HG02884 (cell line): ENCODE measurements around the gene FXYD6.

Experiments
- ATAC-seq: cut with Tn5 transposase; IDR thresholded peaks from one replicate; pipeline ENCODE4 v1.9.1; 2021; ENCODE audit warnings: mild to moderate bottlenecking, moderate library complexity; ENCODE audit not compliant: unreplicated experiment

FXYD6 gene

DNA sequence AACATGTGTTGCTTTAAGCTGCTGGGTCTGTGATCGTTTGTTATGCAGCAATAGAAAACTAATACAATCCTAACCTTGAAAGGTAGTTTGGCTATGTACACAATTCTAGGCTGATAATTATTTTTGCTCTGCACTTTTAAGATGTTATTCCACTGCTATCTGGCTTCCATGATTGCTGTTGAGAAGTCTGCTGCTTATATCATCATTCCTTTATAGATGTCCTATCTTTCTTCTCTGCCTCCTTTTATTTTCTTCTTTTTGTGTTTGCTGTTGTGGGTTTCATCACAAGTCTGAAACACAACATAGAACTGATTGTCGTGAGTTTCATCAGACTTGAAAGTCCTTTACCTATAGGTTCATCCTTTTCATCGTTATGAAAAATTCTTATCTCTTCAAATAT is 24.1 kb downstream of the FXYD6 start:
- no peak for ATAC-seq

DNA sequence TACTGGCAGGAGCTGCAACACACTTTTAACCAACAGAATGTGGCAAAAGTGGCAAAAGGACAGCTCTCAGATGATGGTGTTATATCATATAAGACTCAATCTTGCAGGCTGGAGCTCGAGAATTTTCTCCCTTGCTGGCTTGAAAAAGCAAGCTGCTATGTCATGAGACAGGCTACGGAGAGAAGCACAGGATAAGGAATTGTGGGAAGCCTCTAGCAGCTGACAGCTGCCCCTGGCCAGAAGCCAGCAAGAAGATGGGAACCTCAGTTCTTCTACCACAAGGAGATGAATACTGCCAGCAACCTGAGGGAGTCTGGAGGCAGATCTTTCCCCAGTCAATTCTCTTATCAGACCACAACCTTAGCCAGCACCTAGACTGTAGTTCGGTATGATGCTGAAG is 24.6 kb downstream of the FXYD6 start:
- no peak for ATAC-seq

DNA sequence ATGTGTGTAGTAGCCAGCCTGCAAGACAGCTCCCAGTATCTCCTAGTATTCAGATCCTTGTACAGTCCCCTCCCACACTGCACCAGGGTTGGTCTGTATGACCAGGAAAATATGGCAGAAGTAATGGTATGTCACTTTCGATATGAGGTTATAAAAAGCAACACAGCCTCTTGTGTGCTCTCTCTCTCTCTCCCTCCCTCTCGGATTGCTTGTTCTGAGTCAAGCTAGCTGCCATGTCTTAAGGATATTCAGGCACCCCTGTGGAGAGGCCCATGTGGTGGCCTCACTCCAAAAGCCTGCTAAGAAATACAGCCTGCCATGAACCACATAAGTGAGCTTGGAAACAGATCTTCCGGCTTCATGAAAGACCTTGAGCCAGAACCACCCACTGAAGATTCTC is 25.4 kb downstream of the FXYD6 start:
- ATAC-seq, result no peak

DNA sequence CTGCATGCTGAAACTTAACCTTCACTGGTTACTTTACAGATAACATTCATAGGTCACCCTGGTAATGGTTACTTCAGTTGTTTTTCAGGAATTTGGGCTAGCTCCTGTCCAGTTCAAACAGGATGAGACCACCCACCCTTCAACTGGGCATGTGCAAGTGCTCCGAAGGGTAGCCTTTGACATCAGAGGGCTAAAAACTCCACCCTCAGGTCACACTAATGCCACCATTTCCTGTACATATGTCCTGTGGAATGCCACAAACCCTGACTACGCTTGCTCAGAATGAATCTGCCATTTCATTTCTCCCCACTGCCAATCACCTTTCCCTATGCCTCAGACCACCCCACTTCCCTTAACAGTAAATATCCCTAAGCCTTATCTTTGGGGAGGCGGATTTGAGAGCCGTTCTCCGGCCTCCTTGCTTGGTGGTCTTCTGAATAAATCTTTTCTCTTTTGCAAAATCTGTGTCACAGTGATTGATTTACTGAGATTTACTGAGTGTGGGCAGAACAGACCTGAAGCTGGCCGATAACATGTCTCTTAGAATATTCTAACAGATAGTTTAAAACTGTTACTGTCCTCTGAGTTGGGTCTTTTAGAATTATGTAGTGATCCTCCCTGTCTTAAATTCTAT is 26.6 kb downstream of the FXYD6 start:
- no peak for ATAC-seq

DNA sequence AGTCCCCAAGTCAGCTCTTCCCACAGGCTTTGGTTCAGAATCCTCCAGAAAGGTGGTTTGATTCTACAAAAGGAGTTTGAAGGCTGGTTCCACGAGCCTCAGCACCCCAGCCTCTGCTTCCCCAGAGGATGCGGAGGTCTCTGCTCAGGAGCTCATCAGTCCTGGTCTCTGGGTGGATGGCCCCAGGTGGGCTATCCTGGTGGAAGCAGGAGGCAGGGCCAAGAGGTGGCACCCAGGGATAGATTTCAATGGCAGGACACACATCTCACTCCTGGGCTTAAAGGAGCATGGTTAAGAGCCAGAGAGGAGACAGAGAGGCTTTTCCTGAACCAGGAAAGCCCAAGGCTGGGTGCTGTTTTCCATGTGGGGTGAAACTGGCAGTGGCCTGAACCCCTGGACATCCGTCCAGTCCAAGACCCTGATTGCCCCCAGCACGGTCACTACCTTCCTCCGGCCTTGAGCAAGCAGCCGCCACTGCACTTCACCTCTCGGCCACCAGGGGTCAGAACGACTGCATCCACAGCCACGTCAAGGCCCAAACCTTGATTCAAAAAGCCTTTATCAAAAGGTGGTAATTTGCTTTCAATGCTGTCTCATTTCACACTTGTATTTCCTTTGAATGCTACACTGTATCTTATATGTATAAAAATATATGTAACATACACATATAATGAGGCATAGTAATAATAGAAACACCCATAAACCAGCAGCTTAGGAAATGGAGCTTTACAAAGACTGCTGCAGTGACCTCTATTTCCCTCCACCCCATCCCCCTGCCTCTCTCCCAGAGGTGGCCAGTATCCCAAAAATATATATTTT is 32.6 kb downstream of the FXYD6 start:
- no peak for ATAC-seq

DNA sequence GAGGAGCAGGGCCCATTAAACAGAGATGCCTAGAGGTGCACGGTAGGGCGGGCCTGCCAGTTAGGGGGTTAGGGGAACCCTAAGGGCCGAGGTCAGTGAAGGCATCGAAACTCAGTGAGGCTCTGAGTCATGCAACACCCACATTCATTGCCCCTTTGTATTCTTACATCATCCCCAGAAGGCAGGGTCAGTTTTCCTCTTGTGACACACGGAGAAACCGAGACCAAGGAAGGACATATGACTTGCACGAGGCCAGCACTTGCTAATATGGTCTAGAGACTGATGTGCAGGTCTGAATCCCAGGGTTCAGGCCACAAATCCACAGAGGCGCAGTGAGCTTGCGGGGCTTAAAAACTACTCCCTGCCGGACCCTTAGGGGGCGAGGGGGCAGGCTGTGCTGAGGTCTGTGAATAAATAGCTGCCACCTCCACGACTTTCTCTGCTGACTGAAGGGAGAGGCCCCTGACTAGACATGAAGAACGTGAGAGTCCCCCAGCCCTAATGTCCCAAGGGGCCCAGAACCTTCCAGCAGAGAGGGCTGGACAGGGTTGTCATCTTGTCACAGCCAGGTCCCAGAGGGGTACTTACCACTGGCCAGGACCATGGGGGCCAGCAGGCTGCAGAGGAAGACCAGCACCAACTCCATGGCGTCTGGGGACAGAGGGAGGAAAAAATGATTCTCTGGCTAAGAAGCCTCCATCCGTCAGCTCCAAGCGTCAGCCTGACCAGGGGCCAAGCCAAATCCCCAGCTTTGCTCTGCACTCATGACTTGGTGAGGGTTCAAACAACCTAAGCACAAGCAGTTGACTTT is 34.1 kb downstream of the FXYD6 start:
- no peak for ATAC-seq

DNA sequence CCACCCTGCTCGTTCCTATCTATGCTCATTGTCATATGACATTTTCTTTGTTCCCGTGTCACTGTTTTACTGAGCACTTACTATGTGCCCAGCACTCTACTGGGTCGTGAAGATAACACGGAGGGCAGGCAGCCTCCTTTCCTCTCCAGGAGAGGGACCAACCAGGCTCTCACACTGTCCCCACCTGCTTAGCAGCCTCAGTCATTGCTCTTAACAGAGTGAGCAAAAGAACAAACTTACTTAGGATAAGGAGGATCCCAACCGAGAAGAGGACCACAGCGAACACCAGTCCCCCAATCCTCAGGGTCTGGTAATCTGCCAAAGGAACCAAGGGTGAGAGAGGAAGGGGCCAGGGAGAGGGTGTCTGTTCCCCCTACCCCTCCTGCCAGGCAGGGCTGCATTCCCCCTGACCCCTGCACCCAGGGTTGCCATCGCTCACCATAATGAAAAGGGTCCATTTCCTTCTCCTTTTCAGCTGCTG is 34.9 kb downstream of the FXYD6 start:
- ATAC-seq, result no peak

DNA sequence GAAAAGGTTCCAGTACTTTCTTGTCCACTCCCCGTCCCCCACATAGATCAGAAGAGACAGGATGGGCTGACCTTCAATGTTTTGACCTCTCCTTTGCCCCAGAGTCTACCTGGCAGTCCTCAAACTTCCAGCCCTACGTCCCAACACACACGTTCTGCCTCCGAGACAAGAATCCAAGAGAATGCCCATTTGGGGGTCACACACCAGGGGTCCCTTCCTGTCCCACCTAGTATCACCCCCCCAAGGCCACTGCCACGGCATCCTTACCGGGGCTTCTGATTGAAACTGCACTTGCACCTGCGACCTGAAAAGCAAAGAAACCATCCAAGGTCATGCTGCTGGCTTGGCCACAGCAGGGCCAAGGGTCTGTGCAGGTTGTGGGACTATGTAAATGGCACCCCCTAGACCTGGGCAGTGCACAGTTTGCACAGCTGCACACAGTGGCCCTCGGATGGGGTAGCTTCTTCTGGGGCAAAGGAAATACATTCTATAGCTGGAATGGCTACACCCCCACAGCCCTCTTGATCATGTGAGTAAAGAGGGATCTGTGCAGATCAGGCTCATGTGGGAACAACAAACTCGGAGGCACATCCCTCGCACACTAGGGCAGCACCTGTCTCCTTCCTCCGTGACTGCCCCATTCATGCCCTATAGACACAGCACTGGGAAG is 35.4 kb downstream of the FXYD6 start:
- ATAC-seq, result no peak

DNA sequence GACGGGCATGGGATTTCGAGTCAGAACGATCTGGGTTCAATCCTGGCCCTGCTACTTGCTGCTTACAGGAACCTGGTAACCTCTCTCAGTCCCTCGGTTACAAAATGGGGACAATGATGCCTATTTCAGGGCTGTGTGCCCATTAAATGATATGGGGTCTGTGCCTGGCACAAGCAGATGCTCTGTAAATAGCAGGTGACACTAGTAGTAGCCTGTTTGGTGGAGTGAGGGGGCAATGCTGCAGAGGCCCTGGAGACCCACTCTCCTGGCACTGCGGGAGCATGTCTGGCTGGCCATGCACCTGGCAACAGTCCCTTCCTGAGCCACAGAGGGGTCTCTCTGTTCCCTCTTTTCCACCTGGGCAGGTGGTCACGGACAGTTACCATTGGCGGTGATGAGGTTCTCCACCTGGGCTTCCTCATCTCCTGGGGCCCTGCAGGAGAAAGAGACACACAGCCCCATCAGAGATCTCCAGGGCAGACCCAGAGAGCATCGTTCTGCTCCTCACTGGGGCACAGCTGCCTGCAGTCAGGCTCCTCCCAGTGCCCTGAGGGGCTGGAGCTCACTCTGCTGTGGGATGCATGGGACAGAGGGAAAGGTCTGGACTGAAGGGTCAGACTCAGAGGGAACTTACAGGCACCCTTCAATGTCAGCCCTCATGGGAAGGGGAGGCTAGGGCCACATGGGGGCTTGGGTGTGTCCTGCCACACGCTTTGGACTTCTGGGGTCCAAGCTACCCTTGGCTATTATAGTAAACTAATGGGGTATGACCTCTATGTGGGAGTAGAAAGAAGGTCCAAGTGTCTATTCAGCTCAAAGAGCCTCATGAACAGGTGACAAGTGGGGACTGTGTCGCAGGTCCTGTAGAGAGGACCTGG is 36.3 kb downstream of the FXYD6 start:
- ATAC-seq, result no peak

DNA sequence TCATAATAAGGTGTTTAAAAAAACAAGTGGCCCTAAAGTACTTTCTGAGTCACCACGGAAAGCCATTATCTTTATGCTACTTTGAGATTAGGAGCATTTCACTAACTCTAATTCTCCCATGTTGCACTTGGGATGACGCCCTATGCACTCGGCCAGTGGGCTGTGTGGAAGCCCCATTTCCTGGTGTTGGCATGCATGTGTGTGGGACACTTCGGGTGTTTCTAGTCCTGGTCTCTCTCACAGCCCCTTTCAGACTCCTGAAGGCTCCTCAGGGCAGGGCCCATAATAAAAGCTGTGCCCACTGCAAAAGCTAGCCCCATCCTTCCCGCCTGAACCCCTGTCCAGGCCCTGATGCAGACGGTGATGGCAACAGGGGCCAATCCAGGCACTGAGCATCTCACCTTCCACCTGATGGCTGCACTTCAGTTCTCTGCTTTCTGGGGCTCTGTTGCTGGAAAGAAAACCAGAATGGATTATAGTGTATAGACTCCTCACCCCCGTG is 37.0 kb downstream of the FXYD6 start:
- no peak for ATAC-seq

DNA sequence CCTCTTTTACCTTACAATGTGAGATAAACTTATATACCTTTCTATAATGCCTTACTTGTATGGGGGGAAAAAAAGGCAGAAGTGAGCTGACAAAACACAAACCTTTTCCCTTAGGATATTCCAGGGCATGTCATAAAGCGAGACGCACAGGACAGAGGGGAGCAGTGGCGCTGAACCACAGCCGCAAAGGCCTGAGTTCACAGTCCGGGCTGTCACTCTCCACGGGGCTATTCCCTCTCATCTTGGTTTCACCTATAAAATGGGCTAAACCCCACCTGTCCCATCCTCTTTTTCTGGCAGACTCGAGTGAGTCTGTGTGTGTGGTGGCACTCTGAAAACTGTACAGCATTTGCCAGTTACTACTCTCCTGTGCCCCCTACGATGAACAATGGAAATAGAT is 37.6 kb downstream of the FXYD6 start:
- no peak for ATAC-seq

DNA sequence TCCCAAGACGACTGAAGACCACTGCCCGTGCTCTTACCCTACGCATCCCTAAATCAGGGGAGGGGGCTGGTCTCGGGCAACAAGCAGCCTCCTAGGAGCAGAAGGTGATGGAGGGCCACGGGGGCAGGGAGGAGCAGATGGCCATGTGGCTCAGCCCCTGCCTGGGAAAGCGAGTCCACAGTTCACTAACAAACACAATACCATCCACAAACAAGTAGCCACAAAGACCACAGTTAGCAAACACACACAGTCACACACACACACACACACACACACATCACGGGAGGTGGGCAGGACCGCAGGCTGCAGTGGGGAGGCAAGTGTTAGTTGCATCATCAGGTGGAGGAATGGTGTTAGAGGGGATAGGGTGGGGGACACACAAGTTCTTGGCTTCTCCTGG is 38.7 kb downstream of the FXYD6 start:
- no peak for ATAC-seq

DNA sequence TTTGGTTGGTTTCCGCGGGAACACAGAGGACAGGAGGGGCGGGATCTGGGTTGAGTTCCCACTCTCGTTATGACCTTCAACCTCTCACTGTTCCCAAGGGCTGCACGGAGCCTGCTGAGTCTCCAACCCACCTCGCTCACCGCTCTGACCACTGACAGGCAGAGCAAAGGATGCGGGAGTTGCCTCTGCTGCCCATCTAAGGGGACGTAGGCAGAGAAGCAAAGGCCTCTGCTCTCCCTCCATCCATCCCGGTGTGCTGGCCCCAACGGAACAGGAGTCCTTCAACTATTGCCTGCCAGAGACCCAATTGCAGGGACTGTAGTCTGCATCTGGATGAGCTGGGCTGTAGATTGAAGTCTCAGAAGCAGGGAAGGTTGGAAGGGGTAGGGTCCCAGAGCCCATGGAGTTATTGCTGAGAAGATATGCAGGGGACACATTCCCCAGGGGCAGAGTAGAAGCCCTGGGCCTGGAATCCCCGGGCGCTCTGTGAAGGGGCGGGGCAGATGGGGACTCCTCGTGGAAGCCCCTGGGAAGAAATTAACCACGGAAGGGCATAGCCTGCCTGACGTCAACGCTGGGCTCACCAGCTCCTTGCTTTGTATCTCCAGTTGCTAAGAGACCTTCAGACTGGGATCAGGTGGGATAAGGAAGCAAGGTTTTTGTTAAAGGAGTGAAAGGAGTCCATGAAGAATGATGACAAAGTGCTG is 39.2 kb downstream of the FXYD6 start:
- no peak for ATAC-seq

DNA sequence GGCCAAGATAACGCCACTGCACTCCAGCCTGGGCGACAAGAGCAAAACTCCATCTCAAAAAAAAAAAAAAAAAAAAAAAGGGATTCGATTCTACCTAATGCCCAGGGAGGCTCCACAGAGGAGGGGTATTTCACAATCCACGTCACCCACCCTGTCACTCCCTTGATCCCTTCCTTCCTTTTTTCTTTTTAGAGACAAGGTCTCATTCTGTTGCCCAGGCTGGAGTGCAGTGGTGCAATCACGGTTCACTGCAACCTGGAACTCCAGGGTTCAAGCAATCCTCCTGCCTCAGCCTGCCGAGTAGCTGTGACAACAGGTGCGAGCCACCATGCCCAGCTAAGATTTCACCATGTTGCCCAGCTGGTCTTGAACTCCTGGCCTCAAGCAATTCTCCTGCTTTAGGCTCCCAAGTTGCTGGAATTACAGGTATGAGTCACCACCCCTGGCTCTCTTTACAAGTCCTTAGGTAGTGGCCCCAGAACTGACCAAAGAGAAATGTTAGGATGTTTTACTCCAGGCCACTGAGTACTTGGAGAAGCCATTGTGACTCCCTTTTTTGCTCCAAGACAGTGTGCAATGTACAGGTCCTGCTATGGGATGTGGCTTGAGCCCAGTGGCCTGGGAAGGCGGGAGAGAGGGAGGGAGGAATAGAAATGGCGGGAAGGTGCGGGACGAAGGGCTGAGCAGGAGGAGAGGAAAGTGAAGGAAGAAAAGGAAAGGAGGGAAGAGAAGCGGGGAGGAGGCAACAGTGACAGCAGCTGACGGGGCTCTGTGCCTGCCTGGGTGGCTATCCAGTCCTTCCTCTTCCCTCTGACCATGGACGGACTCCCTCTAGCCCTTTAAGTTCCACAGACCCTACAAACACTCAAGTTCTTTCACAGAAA is 40.1 kb downstream of the FXYD6 start:
- ATAC-seq, result no peak

DNA sequence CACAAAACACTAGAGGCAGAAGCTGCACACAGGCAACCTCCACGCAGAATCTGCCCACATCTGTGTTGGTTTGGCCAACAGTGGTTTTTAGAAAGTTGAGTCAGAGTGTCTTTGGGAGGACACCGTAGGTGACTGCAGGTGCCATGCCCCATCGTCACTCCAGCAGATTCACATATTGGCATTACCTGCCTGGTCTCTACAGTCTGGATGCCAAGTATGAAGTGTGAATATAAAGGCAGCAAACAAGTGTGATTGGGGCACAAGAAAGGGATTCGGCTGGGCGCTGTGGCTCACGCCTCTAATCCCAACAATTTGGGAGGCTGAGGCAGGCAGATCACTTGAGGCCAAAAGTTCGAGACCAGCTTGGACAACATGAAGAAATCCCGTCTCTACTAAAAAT is 40.9 kb downstream of the FXYD6 start:
- ATAC-seq, result no peak

DNA sequence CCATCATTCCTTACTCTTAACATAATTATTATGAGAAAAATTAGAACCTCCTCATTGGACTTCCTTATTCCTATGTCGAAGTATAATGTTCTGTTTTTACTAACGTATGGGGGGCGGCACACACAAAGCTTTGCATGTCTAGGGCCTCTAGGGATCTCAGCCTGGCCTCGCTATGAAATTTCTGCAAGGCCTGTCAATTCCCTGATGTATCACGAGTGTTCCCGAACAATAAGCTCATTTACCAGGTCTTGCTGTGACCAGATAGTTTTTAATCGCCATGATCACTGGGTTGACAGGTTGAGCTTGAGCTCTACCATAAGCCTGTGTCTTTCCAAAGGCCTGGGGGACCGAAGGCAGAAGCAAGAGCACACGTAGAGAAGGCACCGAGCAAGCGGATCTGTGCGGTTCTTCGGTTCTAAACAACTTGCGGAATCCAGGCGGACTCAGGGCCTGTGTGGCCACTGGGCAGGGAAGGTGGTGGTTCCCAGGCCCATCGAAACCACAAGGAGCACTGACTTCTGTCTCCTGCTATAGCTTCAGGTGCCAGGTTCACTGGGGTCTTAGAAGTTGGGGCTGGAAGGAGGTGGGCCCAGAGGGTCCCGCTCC is 41.5 kb downstream of the FXYD6 start:
- no peak for ATAC-seq

DNA sequence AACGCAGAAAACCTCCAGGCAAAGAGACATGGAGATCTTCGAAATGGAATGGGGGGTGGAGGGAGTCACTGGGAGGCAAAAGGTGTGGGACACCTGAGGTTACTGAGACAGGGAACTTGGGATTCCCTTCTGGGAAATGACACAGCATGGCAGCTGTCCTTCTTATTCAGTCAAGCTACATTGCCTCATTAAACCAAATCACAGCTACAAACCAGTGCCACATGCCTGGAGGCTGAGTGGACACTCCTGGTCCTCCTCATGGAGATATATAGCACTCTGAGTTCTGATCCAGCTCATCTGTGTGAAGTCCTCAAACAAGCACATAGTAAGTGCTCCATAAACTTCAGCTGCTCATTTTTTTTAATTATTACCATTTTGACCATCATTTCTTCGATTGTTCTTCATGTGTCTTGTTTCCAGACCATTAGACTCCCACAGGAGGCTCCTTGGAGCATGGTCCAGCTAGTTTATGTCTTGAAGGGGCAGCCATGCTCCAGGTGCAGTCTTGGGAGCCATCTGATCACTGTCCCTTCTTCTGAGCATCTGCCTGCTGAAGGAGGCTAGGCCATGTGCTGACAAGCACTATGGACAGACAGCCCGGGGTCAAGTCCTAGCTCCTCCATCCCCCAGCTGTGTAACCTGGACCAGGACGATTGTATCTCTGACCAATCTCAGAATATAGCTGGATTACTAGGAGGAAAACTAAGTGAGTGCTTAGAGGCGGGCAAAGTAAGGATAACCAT is 42.2 kb downstream of the FXYD6 start:
- no peak for ATAC-seq
